HEK293T (cell line): ENCODE measurements around the gene ARMC10.

Source experiments
- ARNT ChIP-seq: fragments of 450-650 bp; IDR thresholded peaks from 2 replicates; pipeline ENCODE4 v1.6.1; 2017; ENCODE audit warnings: mild to moderate bottlenecking
- BHLHE40 ChIP-seq: fragments of 450-650 bp; IDR thresholded peaks from 2 replicates; pipeline ENCODE4 v1.6.1; 2016; ENCODE audit warnings: mild to moderate bottlenecking, moderate library complexity, borderline replicate concordance
- ELF4 ChIP-seq: fragments of 450-650 bp; IDR thresholded peaks from 2 replicates; pipeline ENCODE4 v1.6.1; 2017; ENCODE audit warnings: antibody characterized with exemption
- FOXK2 ChIP-seq: fragments of 450-650 bp; IDR thresholded peaks from 2 replicates; pipeline ENCODE4 v1.6.1; 2016; ENCODE audit warnings: mild to moderate bottlenecking
- FOXM1 ChIP-seq: fragments of 450-650 bp; IDR thresholded peaks from 2 replicates; pipeline ENCODE4 v1.6.1; 2017; ENCODE audit warnings: mild to moderate bottlenecking, borderline replicate concordance
- HDGF ChIP-seq: fragments of 450-650 bp; IDR thresholded peaks from 2 replicates; pipeline ENCODE4 v1.6.1; 2017; ENCODE audit warnings: antibody characterized with exemption, borderline replicate concordance
- LEF1 ChIP-seq: fragments of 450-650 bp; IDR thresholded peaks from 2 replicates; pipeline ENCODE4 v1.6.1; 2017; ENCODE audit warnings: mild to moderate bottlenecking, borderline replicate concordance
- PKNOX1 ChIP-seq: fragments of 450-650 bp; IDR thresholded peaks from 2 replicates; pipeline ENCODE4 v1.6.1; 2016
- SP1 ChIP-seq: fragments of 450-650 bp; IDR thresholded peaks from 2 replicates; pipeline ENCODE4 v1.6.1; 2017
- SUZ12 ChIP-seq: fragments of 450-650 bp; IDR thresholded peaks from 2 replicates; pipeline ENCODE4 v1.6.1; 2016; ENCODE audit warnings: mild to moderate bottlenecking
- TARDBP ChIP-seq: fragments of 450-650 bp; IDR thresholded peaks from 2 replicates; pipeline ENCODE4 v1.6.1; 2016
- ZNF384 ChIP-seq: fragments of 450-650 bp; IDR thresholded peaks from 2 replicates; pipeline ENCODE4 v1.6.1; 2016

- no peak for TF ChIP-seq PKNOX1
- TF ChIP-seq TARDBP: no peak
- TF ChIP-seq FOXK2: no peak
- no peak for TF ChIP-seq SP1
- no peak for TF ChIP-seq FOXM1
- no peak for TF ChIP-seq LEF1
- no peak for TF ChIP-seq ELF4
- TF ChIP-seq HDGF: no peak
- TF ChIP-seq ARNT: no peak
- no peak for TF ChIP-seq SUZ12
- TF ChIP-seq BHLHE40: no peak
- TF ChIP-seq ZNF384: no peak
Observed at GRCh38 chr7:103076764-103077163, 1.8 kb downstream of the ARMC10 start.
